Upper lobe of right lung (tissue), 1 donor: Measurements from ENCODE around the gene MTF2. TPM values are rescaled to one million over a fixed set of nuclear protein-coding genes. Genes with fewer than 3 reads are reported as not detected.
"Not testable (repeated sequence)": the region's sequence is repeated elsewhere in the genome, so short reads cannot be mapped to it uniquely, and the experiment has no call there.

Source experiments
- ATAC-seq: fragments of 200-7000 bp; cut with Tn5 transposase; one replicate; pipeline ENCODE4 v1.9.1; 2020; ENCODE audit warnings: mild to moderate bottlenecking, moderate library complexity
- DNase-seq: peaks from one replicate; pipeline ENCODE4 v3.0.0-alpha.2; 2020
- H3K27ac ChIP-seq: fragments of 200-600 bp; one replicate; pipeline ENCODE4 v1.8.0; 2022
- H3K27me3 ChIP-seq: fragments of 200-600 bp; one replicate; pipeline ENCODE4 v1.8.0; 2022; ENCODE audit warnings: mild to moderate bottlenecking
- H3K36me3 ChIP-seq: fragments of 200-600 bp; one replicate; pipeline ENCODE4 v1.8.0; 2022
- H3K4me1 ChIP-seq: fragments of 200-600 bp; one replicate; pipeline ENCODE4 v1.8.0; 2022
- H3K4me3 ChIP-seq: fragments of 200-600 bp; one replicate; pipeline ENCODE4 v1.8.0; 2022; ENCODE audit warnings: mild to moderate bottlenecking
- H3K9me3 ChIP-seq: fragments of 200-600 bp; one replicate; pipeline ENCODE4 v1.8.0; 2022
- intact Hi-C: fragments of 100-400 bp; cut with DNase I; formaldehyde crosslinking; loops from one replicate; pipeline ENCODE4 v1.11.0; 2022
- total RNA-seq: library from RNA; stranded (reverse); fragmentation: NEBNext Ultra II Directional; extraction: Animal tissue kit (Norgen Biotek cat#: 25700); gene quantifications from one replicate; pipeline ENCODE4 v1.2.1, GENCODE V29; 2021
- TF ChIP-seq, protein P1 (sequence below): fragments of 200-600 bp; IDR thresholded peaks from one replicate; pipeline ENCODE4 v1.8.0; 2022; ENCODE audit warnings: antibody characterized with exemption
- donor health status: DM: no; HTN: yes; CAD: no; lungs with severe emphysema.

MTF2 gene
- total RNA-seq, 1 donor from 2014 or later: 26.3 TPM

DNA sequence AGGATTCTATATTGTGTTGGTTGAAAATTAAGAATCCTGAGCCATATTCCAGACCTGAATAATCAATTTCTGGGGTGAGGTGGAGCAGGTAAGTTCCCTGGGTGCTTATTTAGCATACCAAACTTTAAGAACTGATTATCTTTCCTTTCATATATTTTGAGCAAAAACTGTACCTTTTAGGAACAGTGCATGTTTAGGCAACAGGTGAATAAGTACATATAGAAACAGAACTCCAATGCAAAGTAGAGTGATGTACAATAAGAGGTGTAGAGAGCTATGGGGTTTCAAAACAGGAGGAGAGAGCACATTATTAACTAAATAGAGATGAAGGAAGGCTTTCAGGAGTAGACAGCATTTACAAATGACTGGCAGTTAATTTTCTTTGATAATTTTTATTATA is 72.4 kb downstream of the MTF2 start:
- H3K27ac ChIP-seq: no peak overlapping the region
- H3K4me3 ChIP-seq: no peak overlapping the region
- TF ChIP-seq, protein P1, sequence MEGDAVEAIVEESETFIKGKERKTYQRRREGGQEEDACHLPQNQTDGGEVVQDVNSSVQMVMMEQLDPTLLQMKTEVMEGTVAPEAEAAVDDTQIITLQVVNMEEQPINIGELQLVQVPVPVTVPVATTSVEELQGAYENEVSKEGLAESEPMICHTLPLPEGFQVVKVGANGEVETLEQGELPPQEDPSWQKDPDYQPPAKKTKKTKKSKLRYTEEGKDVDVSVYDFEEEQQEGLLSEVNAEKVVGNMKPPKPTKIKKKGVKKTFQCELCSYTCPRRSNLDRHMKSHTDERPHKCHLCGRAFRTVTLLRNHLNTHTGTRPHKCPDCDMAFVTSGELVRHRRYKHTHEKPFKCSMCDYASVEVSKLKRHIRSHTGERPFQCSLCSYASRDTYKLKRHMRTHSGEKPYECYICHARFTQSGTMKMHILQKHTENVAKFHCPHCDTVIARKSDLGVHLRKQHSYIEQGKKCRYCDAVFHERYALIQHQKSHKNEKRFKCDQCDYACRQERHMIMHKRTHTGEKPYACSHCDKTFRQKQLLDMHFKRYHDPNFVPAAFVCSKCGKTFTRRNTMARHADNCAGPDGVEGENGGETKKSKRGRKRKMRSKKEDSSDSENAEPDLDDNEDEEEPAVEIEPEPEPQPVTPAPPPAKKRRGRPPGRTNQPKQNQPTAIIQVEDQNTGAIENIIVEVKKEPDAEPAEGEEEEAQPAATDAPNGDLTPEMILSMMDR: no peak
- H3K9me3 ChIP-seq: no peaks in the 10 kb centered on the region
- intact Hi-C loops: no loop called here
- ATAC-seq: no peak
- peaks cover 80% of the 10 kb centered on the region for H3K36me3 ChIP-seq
- H3K4me1 ChIP-seq: no peaks in the 10 kb centered on the region
- H3K27me3 ChIP-seq: no peaks in the 10 kb centered on the region
- DNase-seq: no peak

DNA sequence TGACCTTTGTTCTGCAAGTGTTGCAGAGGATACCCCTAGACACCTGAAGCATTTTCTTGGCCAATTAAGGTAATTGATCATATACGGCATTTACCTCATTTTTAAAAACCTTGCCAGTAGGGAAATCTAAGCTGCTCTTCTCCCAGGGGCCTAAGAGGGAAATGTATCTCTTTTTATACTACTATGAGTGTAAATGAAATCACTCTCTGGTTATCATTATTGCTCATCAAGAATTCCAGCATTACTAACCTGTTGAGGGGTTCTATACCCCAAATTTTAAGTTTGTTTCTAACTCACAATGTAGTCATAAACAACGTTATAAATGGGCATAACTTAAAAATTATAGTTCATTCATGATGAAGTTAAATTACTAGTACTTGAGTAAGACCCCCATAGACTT is 73.8 kb downstream of the MTF2 start:
- DNase-seq: no peak
- intact Hi-C loops: no loop called here
- ATAC-seq: no peak
- Histone ChIP-seq H3K36me3 (peaks cover 92% of the 10 kb centered on the region), H3K27ac (no peak overlapping the region), H3K4me1 (no peaks in the 10 kb centered on the region), H3K4me3 (no peak overlapping the region), H3K9me3 (no peaks in the 10 kb centered on the region), H3K27me3 (no peaks in the 10 kb centered on the region)
- TF ChIP-seq, protein P1: no peak

DNA sequence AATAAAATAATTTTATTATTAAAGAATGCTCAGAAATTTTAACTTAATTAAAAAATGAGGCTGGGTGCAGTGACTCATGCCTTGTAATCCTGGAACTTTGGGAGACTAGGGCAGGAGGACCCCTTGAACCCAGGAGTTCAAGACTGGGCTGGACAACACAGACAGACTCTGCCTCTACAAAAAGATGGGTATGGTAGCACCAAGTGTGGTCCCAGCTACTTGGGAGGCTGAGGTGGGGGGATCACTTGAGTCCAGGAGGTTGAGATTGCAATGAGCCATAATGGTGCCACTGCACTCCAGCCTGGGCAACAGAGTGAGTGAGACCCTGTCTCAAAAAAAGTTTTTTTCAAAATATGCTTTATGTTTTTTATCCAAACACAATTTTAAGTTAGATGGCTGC is 75.8 kb downstream of the MTF2 start:
- TF ChIP-seq, protein P1: no peak
- H3K4me3 ChIP-seq: no peak overlapping the region
- H3K4me1 ChIP-seq: no peaks in the 10 kb centered on the region
- no peak for ATAC-seq
- H3K27ac ChIP-seq: no peak overlapping the region
- no peaks in the 10 kb centered on the region for H3K9me3 ChIP-seq
- H3K27me3 ChIP-seq: no peaks in the 10 kb centered on the region
- peaks cover 92% of the 10 kb centered on the region for H3K36me3 ChIP-seq
- DNase-seq: no peak
- intact Hi-C loops: no loop called here

DNA sequence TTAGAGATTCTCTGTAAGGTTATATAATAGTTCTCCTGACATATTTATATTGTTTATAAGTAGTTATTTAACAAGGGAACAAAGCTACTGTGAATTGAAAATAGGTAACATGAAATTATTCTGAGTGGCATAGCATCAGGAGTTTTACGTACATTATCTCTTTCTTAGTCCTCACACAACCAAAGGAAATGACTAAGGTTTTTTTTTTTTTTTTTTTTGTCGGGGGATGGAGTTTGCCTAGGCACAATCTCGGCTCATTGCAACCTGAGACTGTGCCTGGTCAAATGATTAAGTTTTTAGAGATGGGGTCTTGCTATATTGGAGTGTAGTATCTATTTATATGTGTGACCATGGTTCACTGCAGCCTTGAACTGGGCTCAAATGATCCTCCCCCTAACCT is 76.3 kb downstream of the MTF2 start:
- no peak for DNase-seq
- H3K4me3 ChIP-seq: no peak overlapping the region
- H3K27me3 ChIP-seq: no peaks in the 10 kb centered on the region
- no peak for ATAC-seq
- H3K36me3 ChIP-seq: peaks cover 89% of the 10 kb centered on the region
- H3K27ac ChIP-seq: no peak overlapping the region
- H3K9me3 ChIP-seq: no peaks in the 10 kb centered on the region
- H3K4me1 ChIP-seq: no peaks in the 10 kb centered on the region
- intact Hi-C loops: no loop called here
- TF ChIP-seq, protein P1: no peak

DNA sequence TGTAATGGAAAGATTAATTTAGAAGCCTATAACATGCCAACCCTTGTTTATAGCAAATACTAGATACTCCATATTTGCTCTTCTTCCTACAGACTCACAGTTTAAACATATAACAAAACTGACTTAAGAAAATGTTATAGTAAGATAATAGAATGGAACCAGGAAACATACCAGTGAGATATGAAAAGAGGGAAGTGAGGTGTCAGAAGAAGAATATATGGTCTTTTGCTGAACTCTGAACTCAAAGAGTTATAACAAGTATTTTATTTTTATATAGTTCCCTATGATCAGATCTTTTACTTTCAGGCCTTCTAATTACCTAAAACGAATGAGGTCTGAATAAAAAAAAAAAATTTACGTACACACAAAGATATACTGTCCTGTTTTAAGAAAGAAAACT is 80.3 kb downstream of the MTF2 start:
- intact Hi-C loops: no loop called here
- H3K4me3 ChIP-seq: no peak overlapping the region
- H3K27me3 ChIP-seq: no peaks in the 10 kb centered on the region
- DNase-seq: no peak
- ATAC-seq: no peak
- peaks cover 5% of the 10 kb centered on the region for H3K4me1 ChIP-seq
- TF ChIP-seq, protein P1: no peak
- H3K36me3 ChIP-seq: peaks cover 55% of the 10 kb centered on the region
- no peaks in the 10 kb centered on the region for H3K9me3 ChIP-seq
- H3K27ac ChIP-seq: no peak overlapping the region

DNA sequence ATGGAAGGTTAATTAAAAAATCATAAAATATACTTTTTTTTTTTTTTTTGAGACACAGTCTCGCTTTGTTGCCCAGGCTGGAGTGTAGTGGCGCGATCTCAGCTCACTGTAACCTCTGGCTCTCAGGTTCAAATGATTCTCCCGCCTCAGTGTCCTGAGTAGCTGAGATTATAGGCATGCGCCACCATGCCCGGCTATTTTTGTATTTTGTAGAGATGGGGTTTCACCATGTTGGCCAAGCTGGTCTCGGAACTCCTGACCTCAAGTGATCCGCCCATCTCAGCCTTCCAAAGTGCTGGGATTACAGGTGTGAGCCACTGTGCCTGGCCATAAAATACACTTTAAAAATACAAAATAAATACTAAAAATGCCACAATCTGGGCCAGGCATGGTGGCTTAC is 84.2 kb downstream of the MTF2 start:
- DNase-seq, H3K4me1 ChIP-seq, ATAC-seq, intact Hi-C loops, H3K27ac ChIP-seq, H3K9me3 ChIP-seq, H3K4me3 ChIP-seq, H3K27me3 ChIP-seq: not testable (repeated sequence)
- peaks cover 16% of the 10 kb centered on the region for H3K36me3 ChIP-seq
